Measurements from ENCODE around the gene DHX57.

- TF ChIP-seq, protein P1, sequence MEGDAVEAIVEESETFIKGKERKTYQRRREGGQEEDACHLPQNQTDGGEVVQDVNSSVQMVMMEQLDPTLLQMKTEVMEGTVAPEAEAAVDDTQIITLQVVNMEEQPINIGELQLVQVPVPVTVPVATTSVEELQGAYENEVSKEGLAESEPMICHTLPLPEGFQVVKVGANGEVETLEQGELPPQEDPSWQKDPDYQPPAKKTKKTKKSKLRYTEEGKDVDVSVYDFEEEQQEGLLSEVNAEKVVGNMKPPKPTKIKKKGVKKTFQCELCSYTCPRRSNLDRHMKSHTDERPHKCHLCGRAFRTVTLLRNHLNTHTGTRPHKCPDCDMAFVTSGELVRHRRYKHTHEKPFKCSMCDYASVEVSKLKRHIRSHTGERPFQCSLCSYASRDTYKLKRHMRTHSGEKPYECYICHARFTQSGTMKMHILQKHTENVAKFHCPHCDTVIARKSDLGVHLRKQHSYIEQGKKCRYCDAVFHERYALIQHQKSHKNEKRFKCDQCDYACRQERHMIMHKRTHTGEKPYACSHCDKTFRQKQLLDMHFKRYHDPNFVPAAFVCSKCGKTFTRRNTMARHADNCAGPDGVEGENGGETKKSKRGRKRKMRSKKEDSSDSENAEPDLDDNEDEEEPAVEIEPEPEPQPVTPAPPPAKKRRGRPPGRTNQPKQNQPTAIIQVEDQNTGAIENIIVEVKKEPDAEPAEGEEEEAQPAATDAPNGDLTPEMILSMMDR (IDR thresholded peaks at IDR 0.05; ENCODE audit: low read depth, low read length, poor library complexity, severe bottlenecking): no peak
- no peak for TF ChIP-seq EZH2phosphoT487 (IDR thresholded peaks at IDR 0.05; ENCODE audit: borderline replicate concordance, low read length)
Observed at GRCh38 chr2:38775921-38776225, 99.9 kb downstream of the DHX57 start.
